ENCODE measurements around the gene RAB31. TPM values are rescaled to one million over a fixed set of nuclear protein-coding genes. Genes with fewer than 3 reads are reported as not detected.

The RAB31 gene
- total RNA-seq, 1 donor from 2014 or later = 36.8 TPM

DNA sequence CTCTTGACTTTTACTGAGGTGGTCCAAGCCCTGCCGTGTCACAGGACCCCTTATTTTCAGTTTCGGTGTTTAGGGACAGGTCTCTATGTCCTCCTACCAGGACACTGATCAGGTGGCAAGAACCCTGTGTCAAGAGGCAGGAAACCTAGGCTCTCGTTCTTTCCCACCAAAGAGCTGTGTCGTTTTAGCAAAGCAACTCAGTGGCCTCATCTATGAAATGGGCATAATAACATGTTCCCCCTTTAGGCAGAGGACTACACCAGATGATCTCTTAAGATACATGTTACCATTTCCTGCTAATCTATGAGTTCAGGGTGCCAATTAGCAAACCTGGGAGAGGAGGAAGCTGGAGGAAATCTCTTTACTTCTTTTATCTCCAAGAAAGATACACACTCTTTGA is 1.9 kb downstream of the RAB31 start:
- DNase-seq (ENCODE audit: low spot score in 2 of 2) = no peak
- H3K4me3 ChIP-seq = peak overlapping the region; percentile 78 to 81
- H3K36me3 ChIP-seq = no peaks in the 10 kb centered on the region
- TF ChIP-seq, protein P1, sequence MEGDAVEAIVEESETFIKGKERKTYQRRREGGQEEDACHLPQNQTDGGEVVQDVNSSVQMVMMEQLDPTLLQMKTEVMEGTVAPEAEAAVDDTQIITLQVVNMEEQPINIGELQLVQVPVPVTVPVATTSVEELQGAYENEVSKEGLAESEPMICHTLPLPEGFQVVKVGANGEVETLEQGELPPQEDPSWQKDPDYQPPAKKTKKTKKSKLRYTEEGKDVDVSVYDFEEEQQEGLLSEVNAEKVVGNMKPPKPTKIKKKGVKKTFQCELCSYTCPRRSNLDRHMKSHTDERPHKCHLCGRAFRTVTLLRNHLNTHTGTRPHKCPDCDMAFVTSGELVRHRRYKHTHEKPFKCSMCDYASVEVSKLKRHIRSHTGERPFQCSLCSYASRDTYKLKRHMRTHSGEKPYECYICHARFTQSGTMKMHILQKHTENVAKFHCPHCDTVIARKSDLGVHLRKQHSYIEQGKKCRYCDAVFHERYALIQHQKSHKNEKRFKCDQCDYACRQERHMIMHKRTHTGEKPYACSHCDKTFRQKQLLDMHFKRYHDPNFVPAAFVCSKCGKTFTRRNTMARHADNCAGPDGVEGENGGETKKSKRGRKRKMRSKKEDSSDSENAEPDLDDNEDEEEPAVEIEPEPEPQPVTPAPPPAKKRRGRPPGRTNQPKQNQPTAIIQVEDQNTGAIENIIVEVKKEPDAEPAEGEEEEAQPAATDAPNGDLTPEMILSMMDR (IDR thresholded peaks at IDR 0.05) = no peak
- peaks cover 0 to 33% of the 10 kb centered on the region in 2 donors for H3K4me1 ChIP-seq
- no peaks in the 10 kb centered on the region for H3K9me3 ChIP-seq
- H3K27ac ChIP-seq = peak overlapping the region; percentile 85 to 99
- no peaks in the 10 kb centered on the region for H3K27me3 ChIP-seq
- intact Hi-C loops (cut with DNase I) = no loop called here

DNA sequence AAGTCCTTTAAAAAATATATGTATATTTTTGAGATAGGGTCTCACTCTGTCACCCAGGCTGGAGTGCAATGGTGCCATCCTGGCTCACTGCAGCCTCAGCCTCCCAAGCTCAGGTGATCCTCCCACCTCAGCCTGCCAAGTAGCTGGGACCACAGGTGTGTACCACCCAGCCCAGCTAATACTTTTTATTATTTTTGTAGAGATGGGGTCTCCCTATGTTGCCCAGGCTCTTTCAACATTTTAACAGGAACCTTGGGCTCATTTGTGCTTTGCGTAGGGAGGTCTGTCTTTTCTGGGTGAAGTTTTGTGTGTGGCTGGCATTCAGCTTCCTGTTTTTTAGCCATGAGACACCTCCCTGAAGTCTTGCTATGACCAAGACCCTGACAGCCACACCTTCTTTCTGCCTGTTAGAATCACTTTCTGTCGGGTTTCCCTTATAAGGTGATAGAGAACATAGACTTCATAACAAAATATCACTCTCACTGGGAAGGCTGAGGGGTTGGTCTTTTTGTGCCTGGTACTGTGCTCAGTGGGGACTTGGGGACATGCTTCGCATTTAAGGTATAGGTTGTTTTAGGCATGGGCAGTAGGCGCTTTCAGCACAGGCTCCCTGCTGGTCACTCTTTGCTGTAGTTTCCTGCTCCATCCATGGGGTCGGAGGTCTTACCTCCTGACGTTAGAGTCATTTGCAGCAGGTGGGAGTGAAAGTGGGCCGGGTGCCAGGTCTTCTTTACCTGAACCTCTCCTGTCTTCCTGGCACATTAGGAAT is 3.4 kb downstream of the RAB31 start:
- Histone ChIP-seq H3K9me3 (no peaks in the 10 kb centered on the region), H3K4me1 (peaks cover 0 to 32% of the 10 kb centered on the region in 2 donors), H3K4me3 (peak overlapping the region; percentile 20 to 29), H3K27ac (peak overlapping the region; percentile 57 to 85), H3K36me3 (no peaks in the 10 kb centered on the region), H3K27me3 (no peaks in the 10 kb centered on the region)
- TF ChIP-seq, protein P1 (IDR thresholded peaks at IDR 0.05) = no peak
- intact Hi-C loops (cut with DNase I) = no loop called here
- peak in 1 of 2 donors; percentile 64 for DNase-seq (ENCODE audit: low spot score in 2 of 2)

DNA sequence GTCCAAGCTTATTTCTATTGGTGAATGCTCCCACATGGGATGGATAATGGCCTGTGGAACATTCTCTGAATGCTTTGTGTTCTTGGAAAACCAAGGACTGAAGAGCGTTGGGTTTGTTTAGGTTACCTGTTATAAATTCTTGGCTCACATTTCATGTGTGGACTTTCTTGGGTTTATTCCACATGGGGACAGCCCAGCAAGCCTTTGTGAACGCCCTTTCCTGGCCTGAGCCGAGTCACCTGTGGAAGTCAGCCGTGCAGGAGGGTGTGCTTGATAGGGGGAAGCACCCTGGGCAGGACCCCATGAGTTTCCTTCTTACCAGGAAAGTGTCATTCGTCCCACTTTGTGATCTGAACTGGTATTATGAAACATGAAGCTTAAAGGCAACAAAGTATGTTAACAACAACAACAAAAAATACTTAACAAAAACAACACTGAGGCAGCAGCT is 4.1 kb downstream of the RAB31 start:
- DNase-seq (ENCODE audit: low spot score in 2 of 2) = peak in 1 of 2 donors; percentile 57
- no peaks in the 10 kb centered on the region for H3K36me3 ChIP-seq
- H3K4me1 ChIP-seq = peaks cover 0 to 27% of the 10 kb centered on the region in 2 donors
- no peaks in the 10 kb centered on the region for H3K27me3 ChIP-seq
- TF ChIP-seq, protein P1 (IDR thresholded peaks at IDR 0.05) = no peak
- no peaks in the 10 kb centered on the region for H3K9me3 ChIP-seq
- intact Hi-C loops (cut with DNase I) = no loop called here
- H3K4me3 ChIP-seq = peak overlapping the region in 1 of 2 donors; percentile 9
- H3K27ac ChIP-seq = peak overlapping the region; percentile 57 to 85

DNA sequence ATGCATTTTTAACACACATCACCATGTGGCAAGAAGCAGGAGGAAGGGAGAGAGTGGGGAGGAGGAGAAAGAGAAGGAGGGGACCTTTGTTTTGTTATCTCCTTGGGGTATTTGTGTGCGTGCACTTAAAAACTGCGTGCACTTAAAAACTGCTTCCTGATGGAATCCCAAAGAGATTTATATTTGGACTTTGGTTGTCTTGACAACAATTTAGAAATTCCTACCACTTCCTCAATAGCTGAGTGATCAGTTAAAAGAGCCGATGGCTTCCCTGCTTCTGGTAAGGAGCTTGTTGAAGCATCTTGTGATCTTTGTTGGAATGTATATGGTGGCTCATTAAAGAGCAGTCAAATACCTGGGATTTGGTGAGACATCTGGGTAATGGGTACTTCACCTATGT is 4.5 kb downstream of the RAB31 start:
- H3K36me3 ChIP-seq = no peaks in the 10 kb centered on the region
- H3K4me3 ChIP-seq = no peak overlapping the region
- no peaks in the 10 kb centered on the region for H3K9me3 ChIP-seq
- H3K27ac ChIP-seq = peak overlapping the region in 1 of 2 donors; percentile 57
- H3K27me3 ChIP-seq = no peaks in the 10 kb centered on the region
- TF ChIP-seq, protein P1 (IDR thresholded peaks at IDR 0.05) = no peak
- peak in 1 of 2 donors; percentile 25 for DNase-seq (ENCODE audit: low spot score in 2 of 2)
- intact Hi-C loops (cut with DNase I) = no loop called here
- peaks cover 0 to 27% of the 10 kb centered on the region in 2 donors for H3K4me1 ChIP-seq

DNA sequence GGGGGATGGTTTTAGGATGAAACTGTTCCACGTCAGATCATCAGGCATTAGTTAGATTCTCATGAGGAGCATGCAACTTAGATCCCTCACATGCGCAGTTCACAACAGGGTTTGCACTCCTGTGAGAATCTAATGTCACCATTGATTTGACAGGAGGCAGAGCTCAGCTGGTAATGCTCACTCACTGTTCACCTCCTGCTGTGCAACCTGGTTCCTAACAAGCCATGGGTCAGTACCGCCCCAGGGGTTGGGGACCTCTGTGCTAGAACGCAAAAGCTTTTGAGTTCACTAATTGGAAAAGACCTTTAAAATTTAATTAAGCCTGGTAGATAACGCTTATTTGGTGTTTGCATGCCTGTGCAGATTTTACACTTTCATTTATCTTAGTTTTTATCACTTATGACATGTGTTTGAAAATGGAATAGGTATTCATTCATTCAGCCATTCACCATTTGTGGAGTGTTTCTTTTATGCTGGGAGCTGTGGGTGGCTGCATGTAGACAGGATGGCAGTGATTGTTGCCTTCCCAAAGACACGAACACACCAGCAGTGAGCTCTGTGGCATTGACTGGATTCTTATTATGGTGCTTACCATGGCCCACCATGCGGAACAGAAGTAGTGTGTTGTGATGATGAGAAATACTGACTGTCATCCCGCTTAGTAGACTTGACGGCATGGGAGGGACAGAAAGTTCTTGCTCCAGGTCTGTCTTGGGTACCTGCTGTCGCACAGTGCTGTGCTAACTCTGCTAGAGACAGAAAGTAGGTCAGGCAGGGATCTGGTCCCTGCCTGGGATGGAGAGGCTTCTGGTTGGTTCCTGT is 6.4 kb downstream of the RAB31 start:
- TF ChIP-seq, protein P1 (IDR thresholded peaks at IDR 0.05) = no peak
- intact Hi-C loops (cut with DNase I) = no loop called here
- no peaks in the 10 kb centered on the region for H3K9me3 ChIP-seq
- H3K27me3 ChIP-seq = no peaks in the 10 kb centered on the region
- no peaks in the 10 kb centered on the region for H3K36me3 ChIP-seq
- H3K27ac ChIP-seq = no peak overlapping the region
- peaks cover 0 to 27% of the 10 kb centered on the region in 2 donors for H3K4me1 ChIP-seq
- H3K4me3 ChIP-seq = no peak overlapping the region
- DNase-seq (ENCODE audit: low spot score in 2 of 2) = peak in 1 of 2 donors; percentile 46
